ENCODE data around the gene OR2AG2.

DNA sequence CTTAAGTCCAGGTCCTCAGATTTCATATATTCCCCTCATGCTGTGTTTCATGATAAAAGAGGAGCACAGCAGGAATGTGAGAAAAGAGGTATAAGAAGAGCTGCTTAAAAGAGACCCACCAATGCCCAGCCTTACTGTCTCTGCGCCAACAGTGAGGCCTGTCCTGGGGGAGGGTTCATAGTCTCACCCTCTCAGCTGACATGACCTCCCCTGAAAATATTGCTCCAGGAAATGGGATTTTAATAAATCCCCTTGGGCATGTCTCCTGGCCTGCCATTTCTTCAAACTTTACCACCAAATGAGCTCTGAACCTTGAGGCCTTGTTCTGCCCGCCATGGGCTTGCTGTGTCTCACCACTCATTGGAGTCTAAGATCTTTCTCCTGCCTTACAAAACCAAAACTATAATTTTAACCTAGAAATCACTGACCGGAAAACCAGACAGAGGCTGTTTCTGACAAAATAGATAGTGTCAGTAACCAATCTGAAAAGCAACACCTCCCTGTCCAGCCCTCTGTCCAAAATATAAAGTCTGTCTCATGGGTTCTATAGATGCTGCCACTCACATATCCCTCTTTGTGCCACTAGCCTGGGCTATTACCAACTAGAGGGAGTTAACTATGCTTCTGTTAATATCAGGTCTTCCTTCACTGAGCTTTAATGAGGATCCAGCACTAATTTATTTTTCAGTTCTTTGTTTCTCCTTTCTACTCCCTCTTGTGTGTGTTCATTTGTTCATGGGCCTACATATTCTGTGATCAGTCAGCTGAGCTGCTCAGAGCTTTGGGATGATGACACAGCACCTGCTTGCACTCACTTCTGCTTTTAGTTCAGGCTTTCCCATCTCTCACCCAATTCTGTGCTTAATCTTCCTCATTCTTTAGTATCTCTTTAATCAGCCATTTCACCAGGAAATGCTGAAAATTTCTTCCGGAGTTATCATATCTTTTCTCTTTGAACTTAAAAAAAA is at the start of gene OR2AG2:
- TF ChIP-seq, protein P1, sequence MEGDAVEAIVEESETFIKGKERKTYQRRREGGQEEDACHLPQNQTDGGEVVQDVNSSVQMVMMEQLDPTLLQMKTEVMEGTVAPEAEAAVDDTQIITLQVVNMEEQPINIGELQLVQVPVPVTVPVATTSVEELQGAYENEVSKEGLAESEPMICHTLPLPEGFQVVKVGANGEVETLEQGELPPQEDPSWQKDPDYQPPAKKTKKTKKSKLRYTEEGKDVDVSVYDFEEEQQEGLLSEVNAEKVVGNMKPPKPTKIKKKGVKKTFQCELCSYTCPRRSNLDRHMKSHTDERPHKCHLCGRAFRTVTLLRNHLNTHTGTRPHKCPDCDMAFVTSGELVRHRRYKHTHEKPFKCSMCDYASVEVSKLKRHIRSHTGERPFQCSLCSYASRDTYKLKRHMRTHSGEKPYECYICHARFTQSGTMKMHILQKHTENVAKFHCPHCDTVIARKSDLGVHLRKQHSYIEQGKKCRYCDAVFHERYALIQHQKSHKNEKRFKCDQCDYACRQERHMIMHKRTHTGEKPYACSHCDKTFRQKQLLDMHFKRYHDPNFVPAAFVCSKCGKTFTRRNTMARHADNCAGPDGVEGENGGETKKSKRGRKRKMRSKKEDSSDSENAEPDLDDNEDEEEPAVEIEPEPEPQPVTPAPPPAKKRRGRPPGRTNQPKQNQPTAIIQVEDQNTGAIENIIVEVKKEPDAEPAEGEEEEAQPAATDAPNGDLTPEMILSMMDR (IDR thresholded peaks at IDR 0.05), result no peak
- no peak for TF ChIP-seq EZH2 (IDR thresholded peaks at IDR 0.05; ENCODE audit: borderline replicate concordance, insufficient read depth, low read depth, low read length, poor library complexity, severe bottlenecking)
